Endothelial cell (in vitro differentiated cells): ENCODE results near the gene PRSS53. TPM values are rescaled to one million over a fixed set of nuclear protein-coding genes. Genes with fewer than 3 reads are reported as not detected.
"Not testable (repeated sequence)": the region's sequence is repeated elsewhere in the genome, so short reads cannot be mapped to it uniquely, and the experiment has no call there.

Experiments used
- DNase-seq: peaks from one replicate; pipeline ENCODE4 v3.0.0; 2021; ENCODE audit warnings: low spot score
- H3K27ac Mint-ChIP-seq: one replicate; pipeline ENCODE4 v1.8.0; 2021; ENCODE audit warnings: mixed read lengths, inconsistent platforms; ENCODE audit not compliant: unreplicated experiment
- H3K27me3 Mint-ChIP-seq: one replicate; pipeline ENCODE4 v1.8.0; 2021; ENCODE audit warnings: mild to moderate bottlenecking, moderate library complexity, mixed read lengths, inconsistent platforms; ENCODE audit not compliant: unreplicated experiment
- H3K36me3 Mint-ChIP-seq: one replicate; pipeline ENCODE4 v1.8.0; 2021; ENCODE audit warnings: mild to moderate bottlenecking, low read depth, mixed read lengths, inconsistent platforms; ENCODE audit not compliant: unreplicated experiment
- H3K4me1 Mint-ChIP-seq: one replicate; pipeline ENCODE4 v1.8.0; 2021; ENCODE audit warnings: mild to moderate bottlenecking, mixed read lengths, inconsistent platforms; ENCODE audit not compliant: unreplicated experiment
- H3K4me3 Mint-ChIP-seq: one replicate; pipeline ENCODE4 v1.8.0; 2021; ENCODE audit warnings: mild to moderate bottlenecking, mixed read lengths, inconsistent platforms; ENCODE audit not compliant: unreplicated experiment
- H3K9me3 Mint-ChIP-seq: one replicate; pipeline ENCODE4 v1.8.0; 2021; ENCODE audit warnings: mixed read lengths, inconsistent platforms; ENCODE audit not compliant: unreplicated experiment
- CTCF ChIP-seq: fragments of 200-600 bp; sonication (generic); IDR thresholded peaks from one replicate; pipeline ENCODE4 v1.5.0; 2021; ENCODE audit warnings: antibody characterized with exemption; ENCODE audit not compliant: unreplicated experiment
- total RNA-seq: library from RNA; stranded (reverse); fragmentation: NEBNext Ultra II Directional; extraction: Animal tissue kit (Norgen Biotek cat#: 25700); gene quantifications from one replicate; pipeline ENCODE4 v1.2.1, GENCODE V29; 2021; ENCODE audit not compliant: unreplicated experiment

The PRSS53 gene
- total RNA-seq, 1 donor from 2014 or later: 1.8 TPM

- H3K4me1 Mint-ChIP-seq: peaks cover 9% of the 10 kb centered on the region
- peak; percentile 93 for DNase-seq
- no peak overlapping the region for H3K4me3 Mint-ChIP-seq
- H3K36me3 Mint-ChIP-seq: peaks cover 16% of the 10 kb centered on the region
- H3K9me3 Mint-ChIP-seq: no peaks in the 10 kb centered on the region
- H3K27ac Mint-ChIP-seq: no peak overlapping the region
- peaks cover 21% of the 10 kb centered on the region for H3K27me3 Mint-ChIP-seq
- TF ChIP-seq CTCF: peak; percentile 83
Measured at GRCh38 chr16:31105677-31106213, 17.0 kb upstream of the PRSS53 start.

GRCh38 chr16:31100876-31101641 is 12.3 kb upstream of the PRSS53 start:
- not testable (repeated sequence) for H3K9me3 Mint-ChIP-seq, H3K27ac Mint-ChIP-seq

GRCh38 chr16:31099860-31100638 is 11.3 kb upstream of the PRSS53 start:
- TF ChIP-seq CTCF: no peak
- no peak overlapping the region for H3K4me3 Mint-ChIP-seq
- H3K36me3 Mint-ChIP-seq: peaks cover 9% of the 10 kb centered on the region
- H3K9me3 Mint-ChIP-seq: no peaks in the 10 kb centered on the region
- DNase-seq: no peak
- peaks cover 6% of the 10 kb centered on the region for H3K4me1 Mint-ChIP-seq
- H3K27ac Mint-ChIP-seq: peak overlapping the region; percentile 31
- H3K27me3 Mint-ChIP-seq: peaks cover 9% of the 10 kb centered on the region

More at GRCh38 chr16:31100876-31101641, 12.3 kb upstream of the PRSS53 start:
- H3K4me3 Mint-ChIP-seq, H3K4me1 Mint-ChIP-seq, DNase-seq, H3K36me3 Mint-ChIP-seq, H3K27me3 Mint-ChIP-seq: not testable (repeated sequence)

GRCh38 chr16:31094424-31095120 is 5.8 kb upstream of the PRSS53 start, which contains the start of gene VKORC1:
TSS of gene VKORC1 (minus strand) at chr16:31094797. CDS start at chr16:31094729, 68 bp downstream.
- TF ChIP-seq CTCF: no peak
- H3K4me3 Mint-ChIP-seq: peak within 1 kb of the TSS; percentile 94

GRCh38 chr16:31094088-31094423 is 5.3 kb upstream of the PRSS53 start:
- peak overlapping the region; percentile 21 for H3K27ac Mint-ChIP-seq
- DNase-seq: no peak

More at GRCh38 chr16:31094424-31095120, 5.8 kb upstream of the PRSS53 start, which contains the start of gene VKORC1:
- peak; percentile 85 for DNase-seq
- Mint-ChIP-seq H3K36me3 (peaks cover 8% of the 10 kb centered on the region), H3K27ac (peak within 1 kb of the TSS; percentile 68), H3K27me3 (peaks cover 26% of the 10 kb centered on the region), H3K9me3 (no peaks in the 10 kb centered on the region), H3K4me1 (peaks cover 11% of the 10 kb centered on the region)

More at GRCh38 chr16:31094088-31094423, 5.3 kb upstream of the PRSS53 start:
- Mint-ChIP-seq H3K4me1 (peaks cover 11% of the 10 kb centered on the region), H3K36me3 (peaks cover 10% of the 10 kb centered on the region), H3K9me3 (no peaks in the 10 kb centered on the region), H3K27me3 (peaks cover 26% of the 10 kb centered on the region), H3K4me3 (peak overlapping the region; percentile 94)
- no peak for TF ChIP-seq CTCF
